K562 (cell line): ENCODE measurements around the gene PMP22. TPM values are rescaled to one million over a fixed set of nuclear protein-coding genes. Genes with fewer than 3 reads are reported as not detected.

Experiments used
- ATAC-seq: fragments of 200-7000 bp; cut with Tn5 transposase; 3 replicates; pipeline ENCODE4 v1.9.1; 2020; ENCODE audit warnings: moderate library complexity
- BruUV-seq: library from RNA; stranded (reverse); fragments of 400-500 nt; replicated peaks from 2 replicates; lab custom pipeline; 2021; lab: Mats Ljungman, UMichigan
- CTCF ChIA-PET: fragments of 300-600 bp; formaldehyde crosslinking; extraction: SDS; loops from one replicate; lab custom pipeline; 2021; ENCODE audit warnings: low intra/inter-chr PET ratio; lab: Yijun Ruan, JAX
- POLR2A ChIA-PET: fragments of 300-600, 350-650 bp; sonication (Branson Sonifier 250); formaldehyde crosslinking; extraction: SDS; loops from one replicate; lab custom pipeline; 2021; ENCODE audit warnings: antibody characterized with exemption, inconsistent platforms; lab: Yijun Ruan, JAX
- DNase-seq, 4 experiments: peaks; one replicate each; pipeline versions ENCODE4 v3.0.0 to v3.0.0-alpha.2; 2011 to 2018; ENCODE audit warnings: low spot score in 3 of 4, mixed read lengths in 3 of 4; ENCODE audit errors: extremely low read depth in 1 of 4
- FAIRE-seq: peaks from 2 replicates; lab custom pipeline; 2011; peaks lifted over from hg19 to GRCh38; lab: Jason Lieb, UNC
- H2AFZ ChIP-seq: 2 replicates; pipeline ENCODE4 v1.6.0; 2011; ENCODE audit warnings: low read depth, low read length, control low read depth, inconsistent platforms
- H3K27ac ChIP-seq: fragments of 200-600 bp; 3 replicates; pipeline ENCODE4 v1.8.0; 2011; ENCODE audit warnings: low read depth, mild to moderate bottlenecking, control low read depth, inconsistent platforms, low read length, moderate library complexity, mixed read lengths; ENCODE audit errors: extremely low read depth
- H3K27me3 ChIP-seq, 2 experiments: fragments of 300-600 bp in 1 of 2; 2 replicates in 1 of 2; 3 replicates in 1 of 2; pipeline versions ENCODE4 v1.6.0 to v1.8.0; 2011; ENCODE audit warnings: inconsistent platforms in 2 of 2, low read length in 2 of 2, mild to moderate bottlenecking in 1 of 2, mixed read lengths in 1 of 2, moderate library complexity in 1 of 2; ENCODE audit not compliant: control insufficient read depth in 2 of 2, insufficient read depth in 2 of 2
- H3K36me3 ChIP-seq: fragments of 300-600 bp; 3 replicates; pipeline ENCODE4 v1.8.0; 2011; ENCODE audit warnings: mild to moderate bottlenecking, low read length, inconsistent platforms; ENCODE audit not compliant: control insufficient read depth, insufficient read depth
- H3K4me1 ChIP-seq, 2 experiments: fragments of 200-600 bp in 1 of 2; replicated peaks in 1 of 2; 2 replicates in 1 of 2; 3 replicates in 1 of 2; pipeline versions ENCODE4 v1.5.1 to v1.8.0; 2011; ENCODE audit warnings: inconsistent platforms in 2 of 2, low read length in 2 of 2, mild to moderate bottlenecking in 1 of 2, mixed read lengths in 1 of 2, moderate library complexity in 1 of 2; ENCODE audit not compliant: control insufficient read depth in 2 of 2, insufficient read depth in 2 of 2
- H3K4me2 ChIP-seq: 2 replicates; pipeline ENCODE4 v1.6.1; 2011; ENCODE audit warnings: low read length, control low read depth, inconsistent platforms, mixed read lengths; ENCODE audit not compliant: insufficient read depth
- H3K4me3 ChIP-seq: fragments of 200-600 bp; sonication (generic), shearing (Covaris generic); 2 replicates; pipeline ENCODE4 v1.5.1; 2016; ENCODE audit warnings: control low read depth, inconsistent platforms
- H3K79me2 ChIP-seq: fragments of 200-600 bp; 3 replicates; pipeline ENCODE4 v1.8.0; 2011; ENCODE audit warnings: low read length, inconsistent platforms; ENCODE audit not compliant: control insufficient read depth, insufficient read depth
- H3K9ac ChIP-seq, 2 experiments: 2 replicates each; pipeline versions ENCODE4 v1.6.0 to v1.6.1; 2011; ENCODE audit warnings: low read depth in 2 of 2, low read length in 2 of 2, control low read depth in 1 of 2, inconsistent platforms in 1 of 2, mild to moderate bottlenecking in 1 of 2, mixed read lengths in 1 of 2; ENCODE audit not compliant: insufficient read depth in 1 of 2
- H3K9me1 ChIP-seq: one replicate; pipeline ENCODE4 v1.6.0; 2011; ENCODE audit warnings: inconsistent platforms, mild to moderate bottlenecking, low read length, moderate library complexity; ENCODE audit not compliant: control insufficient read depth, insufficient read depth
- H3K9me3 ChIP-seq: replicated peaks from 2 replicates; pipeline ENCODE4 v1.5.1; 2011; ENCODE audit warnings: low read depth, low read length, inconsistent platforms; ENCODE audit not compliant: control insufficient read depth, insufficient read depth
- H4K20me1 ChIP-seq: replicated peaks from 2 replicates; pipeline ENCODE4 v1.6.1; 2011; ENCODE audit warnings: low read length, inconsistent platforms, mixed read lengths; ENCODE audit not compliant: control insufficient read depth, insufficient read depth
- ATF4 ChIP-seq: fragments of 450-650 bp; formaldehyde crosslinking; IDR thresholded peaks from 2 replicates; pipeline ENCODE4 v1.4.0; 2022; ENCODE audit warnings: mild to moderate bottlenecking, moderate library complexity
- CGGBP1 ChIP-seq: fragments of 250-450 bp; sonication (Bioruptor Pico); IDR thresholded peaks from 2 replicates; pipeline ENCODE4 v1.9.0; 2021; ENCODE audit warnings: mild to moderate bottlenecking
- E2F3 ChIP-seq: fragments of 250-450 bp; sonication (Bioruptor Pico); IDR thresholded peaks from 2 replicates; pipeline ENCODE4 v1.4.0; 2020; ENCODE audit warnings: mild to moderate bottlenecking
- ELF1 ChIP-seq: fragments of 200-800 bp; sonication (Bioruptor generic); IDR thresholded peaks from 2 replicates; pipeline ENCODE4 v1.6.1; 2016; ENCODE audit warnings: missing genetic modification characterization, missing compliant biosample characterization
- FOXM1 ChIP-seq, 2 experiments: fragments of 450-650 bp in 1 of 2; sonication (generic) in 1 of 2; formaldehyde crosslinking in 1 of 2; IDR thresholded peaks; 2 replicates each; pipeline versions ENCODE4 v1.6.1 to v1.9.0; 2017 to 2022; ENCODE audit warnings: low read depth in 2 of 2, mild to moderate bottlenecking in 2 of 2, missing genetic modification reagents in 1 of 2, moderate library complexity in 1 of 2
- ILF3 ChIP-seq: fragments of 450-650 bp; IDR thresholded peaks from 2 replicates; pipeline ENCODE4 v1.6.1; 2018; ENCODE audit warnings: antibody characterized with exemption, mild to moderate bottlenecking, moderate library complexity, borderline replicate concordance
- KLF16 ChIP-seq: IDR thresholded peaks from 2 replicates; pipeline ENCODE4 v1.6.1; 2016; ENCODE audit warnings: antibody characterized with exemption
- NFRKB ChIP-seq: fragments of 450-650 bp; IDR thresholded peaks from 2 replicates; pipeline ENCODE4 v1.6.1; 2016; ENCODE audit warnings: low read depth
- NR2C1 ChIP-seq, 2 experiments: fragments of 450-650 bp; IDR thresholded peaks; 2 replicates each; pipeline ENCODE4 v1.6.1; 2017; ENCODE audit warnings: mild to moderate bottlenecking in 2 of 2, antibody characterized with exemption in 1 of 2, inconsistent platforms in 1 of 2, missing compliant biosample characterization in 1 of 2, missing genetic modification characterization in 1 of 2
- POLR2AphosphoS5 ChIP-seq: IDR thresholded peaks from 2 replicates; pipeline ENCODE4 v1.6.1; 2011; ENCODE audit warnings: mild to moderate bottlenecking, low read depth, low read length, moderate library complexity; ENCODE audit not compliant: control insufficient read depth, insufficient read depth
- THRB ChIP-seq: fragments of 450-650 bp; formaldehyde crosslinking; conservative IDR thresholded peaks from 2 replicates; pipeline ENCODE4 v1.4.0; 2022; ENCODE audit warnings: mild to moderate bottlenecking, missing genetic modification characterization
- TOE1 ChIP-seq, 2 experiments: fragments of 450-650 bp in 1 of 2; sonication (generic) in 1 of 2; formaldehyde crosslinking in 1 of 2; IDR thresholded peaks; 2 replicates each; pipeline versions ENCODE4 v1.7.1 to v1.8.0; 2016 to 2022; ENCODE audit warnings: borderline replicate concordance in 2 of 2, mild to moderate bottlenecking in 2 of 2, antibody characterized with exemption in 1 of 2, inconsistent platforms in 1 of 2, low read depth in 1 of 2, missing genetic modification reagents in 1 of 2, moderate library complexity in 1 of 2
- YBX1 ChIP-seq: fragments of 450-650 bp; IDR thresholded peaks from 2 replicates; pipeline ENCODE4 v1.7.1; 2016; ENCODE audit warnings: mild to moderate bottlenecking
- ZBTB26 ChIP-seq: fragments of 450-650 bp; formaldehyde crosslinking; IDR thresholded peaks from 2 replicates; pipeline ENCODE4 v1.4.0; 2022; ENCODE audit warnings: missing genetic modification characterization
- ZNF311 ChIP-seq: fragments of 250-450 bp; sonication (Bioruptor Pico); IDR thresholded peaks from 2 replicates; pipeline ENCODE4 v1.4.0; 2020; ENCODE audit warnings: mild to moderate bottlenecking, moderate library complexity
- ZNF41 ChIP-seq: fragments of 250-450 bp; sonication (Bioruptor Pico); conservative IDR thresholded peaks from 2 replicates; pipeline ENCODE4 v1.4.0; 2020; ENCODE audit warnings: mild to moderate bottlenecking
- WGBS: fragments of 100-300 bp; shearing (Covaris generic); methylation state at CpG from one replicate; pipeline ENCODE4 v1.1.6; 2016; ENCODE audit warnings: low coverage, mixed read lengths; ENCODE audit not compliant: insufficient coverage; ENCODE audit errors: missing lambda C conversion rate; 5-methylcytosine and 5-hydroxymethylcytosine counted together
- in situ Hi-C: fragments of 300-500 bp; cut with MboI; formaldehyde crosslinking; loops from 4 replicates; pipeline ENCODE4 v1.15.0; 2018; ENCODE audit warnings: inconsistent platforms, mixed read lengths
- intact Hi-C: fragments of 100-400 bp; cut with micrococcal nuclease; formaldehyde crosslinking; loops from 2 replicates; pipeline ENCODE4 v1.14.2; 2022
- polyA plus RNA-seq, 8 experiments: library from polyadenylated mRNA; depleted of rRNA in 4 of 8; stranded (reverse) in 5 of 8; unstranded in 3 of 8; fragments of >200 nt; fragmentation: Nextera tagmentation in 2 of 8; fragmentation: Illumina TruSeq in 1 of 8; extraction: Ambion mirVana in 2 of 8; extraction: Trizol in 1 of 8; gene quantifications; 2 replicates each; pipeline versions ENCODE4 v1.2.1 to v1.2.3, GENCODE V29; 2011 to 2014; ENCODE audit warnings: inconsistent platforms in 1 of 8, missing spikeins in 1 of 8
- total RNA-seq, 7 experiments: library from RNA; depleted of rRNA in 6 of 7; stranded (reverse); fragments of >200 nt in 6 of 7; fragmentation: Illumina TruSeq in 2 of 7; extraction: Trizol in 2 of 7; gene quantifications; 2 replicates each; pipeline versions ENCODE4 v1.2.1 to v1.2.3, GENCODE V29; 2011 to 2021; ENCODE audit warnings: low replicate concordance in 1 of 7

PMP22 gene
- total and polyA plus RNA-seq, 9 of the 15 experiments (the other 6 are each of a cell fraction or from before 2014, with no cell fraction given): 12.6 to 62.3 (median 25.8) TPM

- no peak for TF ChIP-seq YBX1
- no peak for TF ChIP-seq POLR2AphosphoS5
- TF ChIP-seq NFRKB: no peak
- no peak for TF ChIP-seq NR2C1 (IDR thresholded peaks at IDR 0.05)
- no peak for TF ChIP-seq NR2C1 (tag; IDR thresholded peaks at IDR 0.05)
- TF ChIP-seq ELF1 (tag): no peak
These were observed 14.8 kb downstream of the PMP22 start (continued) for GRCh38 chr17:15250135-15250860.

- Histone ChIP-seq H3K4me2 (no peak overlapping the region), H3K36me3 (peaks cover 12% of the 10 kb centered on the region; the same call in 1 of the 3 replicates), H3K27me3 (no peaks in the 10 kb centered on the region), H3K9ac (no peak overlapping the region), H3K9me3 (no peaks in the 10 kb centered on the region), H3K4me3 (no peak overlapping the region), H4K20me1 (no peaks in the 10 kb centered on the region), H3K4me1 (peaks cover 4 to 11% of the 10 kb centered on the region in 2 experiments; a peak in 3 of 5 replicates), H3K79me2 (no peaks in the 10 kb centered on the region; the same call in 2 of the 3 replicates), H2AFZ (no peak overlapping the region), H3K27ac (no peak overlapping the region), H3K9me1 (no peaks in the 10 kb centered on the region)
- intact Hi-C loops: no loop called here
- 79% methylated on average over 4 of the region's 5 CpGs for WGBS
- ChIA-PET POLR2A (no interaction called here), CTCF (no interaction called here)
- FAIRE-seq (no peak), DNase-seq (no peak), ATAC-seq (no peak)
- no TSS peak for BruUV-seq
- in situ Hi-C loops: no loop called here
- TF ChIP-seq TOE1 (IDR thresholded peaks at IDR 0.05; ENCODE audit: borderline replicate concordance) (no peak), TOE1 (CRISPR knock-in tag; IDR thresholded peaks at IDR 0.05; ENCODE audit: borderline replicate concordance, low read depth) (no peak), THRB (no peak), ILF3 (no peak), ATF4 (CRISPR knock-in tag) (no peak), ZBTB26 (no peak), ZNF311 (no peak), E2F3 (no peak), FOXM1 (IDR thresholded peaks at IDR 0.05; ENCODE audit: low read depth) (no peak), FOXM1 (CRISPR knock-in tag; IDR thresholded peaks at IDR 0.05; ENCODE audit: low read depth) (no peak), KLF16 (no peak), CGGBP1 (CRISPR knock-in tag) (no peak), ZNF41 (no peak)
These were observed 15.6 kb downstream of the PMP22 start for GRCh38 chr17:15249487-15249886.
